Natural killer cell (primary cell): ENCODE results near the gene CMC4. TPM values are rescaled to one million over a fixed set of nuclear protein-coding genes. Genes with fewer than 3 reads are reported as not detected.

Experiments
- ATAC-seq, 3 donors: fragments of 150-1000 bp in 2 of 3; fragments of 200-7000 bp in 1 of 3; cut with Tn5 transposase; 1 replicate in 1 of 3; 2 replicates in 2 of 3; pipeline ENCODE4 v1.10.0; 2021; ENCODE audit warnings: mild to moderate bottlenecking in 2 of 3, moderate library complexity in 2 of 3
- DNase-seq, 2 donors: peaks; one replicate each; pipeline versions ENCODE4 v3.0.0 to v3.0.0-alpha.2; 2013 to 2021; ENCODE audit warnings: mixed read lengths in 1 of 2
- H3K27ac ChIP-seq: one replicate; pipeline ENCODE4 v1.5.1; 2013; ENCODE audit warnings: mild to moderate bottlenecking, low read length
- H3K27me3 ChIP-seq: one replicate; pipeline ENCODE4 v1.6.1; 2013; ENCODE audit warnings: low read length; ENCODE audit not compliant: control insufficient read depth, insufficient read depth
- H3K36me3 ChIP-seq: one replicate; pipeline ENCODE4 v1.6.1; 2013; ENCODE audit warnings: low read length; ENCODE audit not compliant: control insufficient read depth, insufficient read depth
- H3K4me1 ChIP-seq: one replicate; pipeline ENCODE4 v1.6.1; 2013; ENCODE audit warnings: low read length; ENCODE audit not compliant: control insufficient read depth, insufficient read depth
- H3K4me3 ChIP-seq: one replicate; pipeline ENCODE4 v1.5.1; 2013; ENCODE audit warnings: low read length
- H3K9me3 ChIP-seq: one replicate; pipeline ENCODE4 v1.6.1; 2013; ENCODE audit warnings: low read length; ENCODE audit not compliant: control insufficient read depth, insufficient read depth
- H3K27ac Mint-ChIP-seq, 2 donors: one replicate each; pipeline ENCODE4 v1.8.0; 2022; ENCODE audit warnings: mild to moderate bottlenecking in 2 of 2, mixed read lengths in 2 of 2, moderate library complexity in 1 of 2
- H3K27me3 Mint-ChIP-seq, 2 donors: one replicate each; pipeline ENCODE4 v1.8.0; 2022; ENCODE audit warnings: low read depth in 2 of 2, mixed read lengths in 2 of 2
- H3K36me3 Mint-ChIP-seq: one replicate; pipeline ENCODE4 v1.8.0; 2022; ENCODE audit warnings: mixed read lengths
- H3K4me1 Mint-ChIP-seq, 2 donors: one replicate each; pipeline ENCODE4 v1.8.0; 2022; ENCODE audit warnings: mixed read lengths in 2 of 2
- H3K4me3 Mint-ChIP-seq: one replicate; pipeline ENCODE4 v1.8.0; 2022; ENCODE audit warnings: mild to moderate bottlenecking, moderate library complexity, mixed read lengths
- H3K9me3 Mint-ChIP-seq, 2 donors: one replicate each; pipeline ENCODE4 v1.8.0; 2022; ENCODE audit warnings: mixed read lengths in 2 of 2
- CTCF ChIP-seq: fragments of 200-600 bp; IDR thresholded peaks from one replicate; pipeline ENCODE4 v1.8.0; 2022; ENCODE audit warnings: antibody characterized with exemption
- WGBS: methylation state at CpG from one replicate; pipeline ENCODE4 v1.1.7; 2013; ENCODE audit warnings: missing lambda C conversion rate; ENCODE audit not compliant: insufficient coverage; 5-methylcytosine and 5-hydroxymethylcytosine counted together
- intact Hi-C: fragments of 100-400 bp; cut with micrococcal nuclease; formaldehyde crosslinking; loops from one replicate; pipeline ENCODE4 v1.14.2; 2022
- total RNA-seq, 4 donors: library from RNA; stranded (reverse); fragments of 120-200 nt in 1 of 4; gene quantifications; one replicate each; pipeline versions ENCODE4 v1.2.3 to v1.2.4, GENCODE V29; 2013 to 2022

CMC4 gene
- total RNA-seq, 3 donors from 2014 or later (not counting 1 experiment from before 2014, with no cell fraction given), result 2.7 to 9.2 (median 5.2) TPM

GRCh38 chrX:155065035-155065734 is 5.8 kb downstream of the CMC4 start:
- Histone ChIP-seq H3K27ac (no peak overlapping the region), H3K4me3 (no peak overlapping the region), H3K36me3 (peaks cover 7% of the 10 kb centered on the region), H3K27me3 (no peaks in the 10 kb centered on the region), H3K4me1 (peaks cover 8% of the 10 kb centered on the region), H3K9me3 (no peaks in the 10 kb centered on the region)
- H3K4me1 Mint-ChIP-seq, result peaks cover 11 to 12% of the 10 kb centered on the region in 2 donors
- H3K27ac Mint-ChIP-seq, result no peak overlapping the region
- intact Hi-C loops, result no loop called here
- 96% methylated on average over 7 of the region's 8 CpGs for WGBS
- H3K9me3 Mint-ChIP-seq, result no peaks in the 10 kb centered on the region
- no peaks in the 10 kb centered on the region for H3K27me3 Mint-ChIP-seq
- no peak for ATAC-seq
- no peak for DNase-seq
- no peak for TF ChIP-seq CTCF
- no peaks in the 10 kb centered on the region for H3K36me3 Mint-ChIP-seq
- H3K4me3 Mint-ChIP-seq, result no peak overlapping the region

- peaks cover 11% of the 10 kb centered on the region for H3K4me1 ChIP-seq
- Mint-ChIP-seq H3K36me3 (no peaks in the 10 kb centered on the region), H3K4me1 (peaks cover 5 to 10% of the 10 kb centered on the region in 2 donors), H3K4me3 (no peak overlapping the region), H3K27me3 (no peaks in the 10 kb centered on the region), H3K27ac (no peak overlapping the region), H3K9me3 (no peaks in the 10 kb centered on the region)
- no peak for TF ChIP-seq CTCF
- no peak for DNase-seq
- H3K36me3 ChIP-seq, result peaks cover 7% of the 10 kb centered on the region
- no peaks in the 10 kb centered on the region for H3K9me3 ChIP-seq
- ATAC-seq, result no peak
- WGBS, result 92% methylated on average over 3 of the region's 4 CpGs
- intact Hi-C loops, result no loop called here
- no peak overlapping the region for H3K4me3 ChIP-seq
- H3K27me3 ChIP-seq, result no peaks in the 10 kb centered on the region
- no peak overlapping the region for H3K27ac ChIP-seq
These were observed 9.2 kb downstream of the CMC4 start for GRCh38 chrX:155061760-155062159.

GRCh38 chrX:155056877-155057792 is 13.8 kb downstream of the CMC4 start:
- Histone ChIP-seq H3K4me3 (peak overlapping the region; percentile 18), H3K4me1 (peaks cover 15% of the 10 kb centered on the region), H3K36me3 (peaks cover 6% of the 10 kb centered on the region), H3K27ac (peak overlapping the region; percentile 26), H3K27me3 (no peaks in the 10 kb centered on the region), H3K9me3 (no peaks in the 10 kb centered on the region)
- Mint-ChIP-seq H3K4me1 (peaks cover 7 to 20% of the 10 kb centered on the region in 2 donors), H3K36me3 (no peaks in the 10 kb centered on the region), H3K9me3 (no peaks in the 10 kb centered on the region), H3K4me3 (peak overlapping the region; percentile 64), H3K27me3 (no peaks in the 10 kb centered on the region), H3K27ac (peak overlapping the region in 1 of 2 donors; percentile 58)
- intact Hi-C loops, result loop anchor here (1.0 to 2.0 kb wide), 3 partner anchors 31 to 138 kb away; partner anchors contain the start of gene FUNDC2
- peak; percentile 44 to 79 for DNase-seq
- 16% methylated on average over 24 of the region's 25 CpGs for WGBS
- ATAC-seq, result peak; percentile 81 to 95 (median 90)
- peak; percentile 66 for TF ChIP-seq CTCF
